Activated T-helper 2 cell treated with anti-CD3 and anti-CD28 coated beads, Interferon-gamma antibody, Interleukin-2, Interleukin-4, amounts not matched to agents 10 μg/mL and 5 μg/mL and 100 μg/mL, durations not matched to agents 14 hours and 24 hours and 36 hours (primary cell): ENCODE results near the gene CACNA1F. TPM values are rescaled to one million over a fixed set of nuclear protein-coding genes. Genes with fewer than 3 reads are reported as not detected.

ENCODE experiments used
- DNase-seq: peaks from one replicate; pipeline ENCODE4 v3.0.0; 2021; ENCODE audit warnings: low spot score
- H3K27ac Mint-ChIP-seq: one replicate; pipeline ENCODE4 v1.8.0; 2021; ENCODE audit warnings: mixed read lengths
- H3K27me3 Mint-ChIP-seq: one replicate; pipeline ENCODE4 v1.8.0; 2021; ENCODE audit warnings: low read depth, mixed read lengths
- H3K36me3 Mint-ChIP-seq: one replicate; pipeline ENCODE4 v1.8.0; 2021; ENCODE audit warnings: low read depth, mixed read lengths
- H3K4me1 Mint-ChIP-seq: one replicate; pipeline ENCODE4 v1.8.0; 2021; ENCODE audit warnings: low read depth, mixed read lengths
- H3K4me3 Mint-ChIP-seq: one replicate; pipeline ENCODE4 v1.8.0; 2021; ENCODE audit warnings: low read depth, mild to moderate bottlenecking, moderate library complexity, mixed read lengths
- H3K9me3 Mint-ChIP-seq: one replicate; pipeline ENCODE4 v1.8.0; 2021; ENCODE audit warnings: mixed read lengths
- intact Hi-C: fragments of 100-400 bp; cut with micrococcal nuclease; formaldehyde crosslinking; loops from one replicate; pipeline ENCODE4 v1.15.1; 2023
- total RNA-seq: library from RNA; stranded (reverse); gene quantifications from 2 replicates; pipeline ENCODE4 v1.2.3, GENCODE V29; 2022

CACNA1F gene
- total RNA-seq, 1 donor from 2014 or later = 0.23 TPM

DNA sequence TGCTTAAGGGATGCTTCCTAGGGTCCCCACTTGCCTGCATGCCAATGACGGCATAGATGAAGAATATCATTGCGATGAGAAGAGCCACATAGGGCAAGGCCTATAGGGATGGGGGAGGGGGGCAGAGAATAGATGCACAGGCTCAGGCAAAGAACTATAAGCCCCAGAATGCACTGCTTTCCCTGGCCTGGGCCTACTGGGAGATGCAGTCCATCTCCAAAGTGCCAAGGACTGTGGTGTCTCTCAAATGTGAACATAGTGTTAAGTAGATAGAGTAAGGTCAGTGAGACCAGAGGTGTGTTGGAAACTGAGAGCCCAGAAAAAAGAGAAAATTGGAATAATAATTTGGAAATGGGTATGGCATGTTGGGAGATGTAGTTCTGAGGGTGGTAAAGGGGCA is 20.9 kb downstream of the CACNA1F start:
- DNase-seq = no peak
- intact Hi-C loops = no loop called here
- H3K4me1 Mint-ChIP-seq = no peaks in the 10 kb centered on the region
- H3K27ac Mint-ChIP-seq = no peak overlapping the region
- H3K27me3 Mint-ChIP-seq = no peaks in the 10 kb centered on the region
- H3K4me3 Mint-ChIP-seq = no peak overlapping the region
- no peaks in the 10 kb centered on the region for H3K9me3 Mint-ChIP-seq
- no peaks in the 10 kb centered on the region for H3K36me3 Mint-ChIP-seq

GRCh38 chrX:49211074-49211473 is 22.1 kb downstream of the CACNA1F start:
- H3K36me3 Mint-ChIP-seq = no peaks in the 10 kb centered on the region
- no peak overlapping the region for H3K4me3 Mint-ChIP-seq
- no peaks in the 10 kb centered on the region for H3K27me3 Mint-ChIP-seq
- no peaks in the 10 kb centered on the region for H3K9me3 Mint-ChIP-seq
- no peak for DNase-seq
- intact Hi-C loops = no loop called here
- no peak overlapping the region for H3K27ac Mint-ChIP-seq
- no peaks in the 10 kb centered on the region for H3K4me1 Mint-ChIP-seq

DNA sequence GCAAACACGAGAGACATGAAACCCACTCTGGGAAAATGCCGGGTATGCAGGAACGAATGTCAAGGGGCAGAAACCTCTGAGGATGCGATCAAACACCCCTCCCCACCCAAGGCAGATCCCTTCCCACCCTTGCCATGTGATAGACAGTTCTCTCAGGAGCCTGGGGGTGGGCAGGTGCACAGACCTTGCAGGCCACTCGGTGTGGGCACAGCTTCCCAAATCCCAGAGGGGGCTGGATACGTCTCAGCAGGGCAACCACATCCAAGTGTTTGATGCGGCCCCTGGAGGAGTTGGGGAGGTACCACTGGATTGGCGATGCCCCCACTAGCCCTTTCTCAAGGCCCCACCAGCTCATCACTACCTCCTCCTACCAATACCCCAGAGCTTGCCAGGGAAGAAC is 22.7 kb downstream of the CACNA1F start:
- no peak overlapping the region for H3K27ac Mint-ChIP-seq

GRCh38 chrX:49209434-49210251 is 23.5 kb downstream of the CACNA1F start:
- Mint-ChIP-seq H3K27me3 (no peaks in the 10 kb centered on the region), H3K27ac (no peak overlapping the region), H3K4me1 (no peaks in the 10 kb centered on the region), H3K4me3 (no peak overlapping the region), H3K9me3 (no peaks in the 10 kb centered on the region), H3K36me3 (no peaks in the 10 kb centered on the region)
- no peak for DNase-seq
- intact Hi-C loops = no loop called here

More for the DNA sequence above, 22.7 kb downstream of the CACNA1F start:
- no peak overlapping the region for H3K4me3 Mint-ChIP-seq
- no peaks in the 10 kb centered on the region for H3K36me3 Mint-ChIP-seq
- H3K27me3 Mint-ChIP-seq = no peaks in the 10 kb centered on the region
- intact Hi-C loops = no loop called here
- H3K9me3 Mint-ChIP-seq = no peaks in the 10 kb centered on the region
- H3K4me1 Mint-ChIP-seq = no peaks in the 10 kb centered on the region
- DNase-seq = no peak

DNA sequence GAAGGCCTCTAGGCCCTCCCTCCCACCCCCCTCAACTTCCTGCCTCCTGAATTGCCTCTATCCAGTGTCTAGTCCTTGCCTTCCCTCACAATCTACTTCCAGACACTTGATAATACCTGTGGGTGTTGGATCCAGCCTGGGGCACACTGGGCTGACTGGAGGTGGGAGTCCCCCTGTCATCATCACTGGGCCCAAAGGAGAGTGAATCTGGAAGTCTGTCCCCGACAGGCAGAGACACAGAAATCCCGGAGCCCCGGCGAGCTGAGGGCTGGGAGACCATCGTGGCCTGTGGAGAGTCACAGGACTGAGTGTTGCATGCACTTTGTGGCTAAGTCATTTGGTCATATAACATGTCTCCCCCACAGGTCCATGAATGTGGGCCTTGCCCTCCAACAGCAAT is 24.7 kb downstream of the CACNA1F start:
- H3K9me3 Mint-ChIP-seq = no peaks in the 10 kb centered on the region
- H3K36me3 Mint-ChIP-seq = no peaks in the 10 kb centered on the region
- no peaks in the 10 kb centered on the region for H3K27me3 Mint-ChIP-seq
- intact Hi-C loops = no loop called here
- no peak overlapping the region for H3K27ac Mint-ChIP-seq
- DNase-seq = no peak
- H3K4me1 Mint-ChIP-seq = no peaks in the 10 kb centered on the region
- no peak overlapping the region for H3K4me3 Mint-ChIP-seq

DNA sequence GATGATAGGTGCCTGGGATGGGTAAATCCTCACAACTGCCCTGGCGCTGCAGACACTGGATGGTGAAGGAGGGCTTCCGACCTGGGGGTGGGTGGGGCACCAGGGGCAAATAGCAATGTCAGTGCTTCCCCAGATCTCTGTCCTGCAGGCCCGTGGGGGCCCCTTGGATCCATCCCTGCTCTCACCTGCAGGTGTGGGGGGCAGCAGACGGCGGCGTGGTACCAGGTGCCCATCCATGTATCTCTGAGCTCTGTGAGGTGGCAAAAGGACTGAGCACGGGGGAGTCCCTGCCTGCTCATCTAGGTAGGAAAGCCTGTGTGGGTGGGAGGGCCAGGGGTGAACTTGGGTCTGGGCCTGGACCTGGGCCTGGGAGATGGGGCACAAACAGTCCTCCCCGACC is 26.6 kb downstream of the CACNA1F start:
- H3K27me3 Mint-ChIP-seq = no peaks in the 10 kb centered on the region
- H3K4me1 Mint-ChIP-seq = no peaks in the 10 kb centered on the region
- intact Hi-C loops = no loop called here
- H3K36me3 Mint-ChIP-seq = no peaks in the 10 kb centered on the region
- H3K27ac Mint-ChIP-seq = no peak overlapping the region
- DNase-seq = no peak
- no peak overlapping the region for H3K4me3 Mint-ChIP-seq
- no peaks in the 10 kb centered on the region for H3K9me3 Mint-ChIP-seq

- no peaks in the 10 kb centered on the region for H3K9me3 Mint-ChIP-seq
- no peak for DNase-seq
- intact Hi-C loops = no loop called here
- H3K27me3 Mint-ChIP-seq = no peaks in the 10 kb centered on the region
- H3K36me3 Mint-ChIP-seq = no peaks in the 10 kb centered on the region
- no peak overlapping the region for H3K27ac Mint-ChIP-seq
- no peak overlapping the region for H3K4me3 Mint-ChIP-seq
- H3K4me1 Mint-ChIP-seq = peaks cover 3% of the 10 kb centered on the region
Measured at GRCh38 chrX:49205443-49205842, 27.7 kb downstream of the CACNA1F start.

- H3K27ac Mint-ChIP-seq = no peak overlapping the region
- intact Hi-C loops = no loop called here
- H3K36me3 Mint-ChIP-seq = no peaks in the 10 kb centered on the region
Measured at GRCh38 chrX:49204709-49205108, 28.4 kb downstream of the CACNA1F start.

GRCh38 chrX:49204017-49204416 is 29.1 kb downstream of the CACNA1F start:
- H3K4me1 Mint-ChIP-seq = peaks cover 4% of the 10 kb centered on the region
- H3K9me3 Mint-ChIP-seq = no peaks in the 10 kb centered on the region
- H3K4me3 Mint-ChIP-seq = no peak overlapping the region
- no peak overlapping the region for H3K27ac Mint-ChIP-seq
- no peaks in the 10 kb centered on the region for H3K36me3 Mint-ChIP-seq
- intact Hi-C loops = no loop called here
- no peak for DNase-seq
- no peaks in the 10 kb centered on the region for H3K27me3 Mint-ChIP-seq

More at GRCh38 chrX:49204709-49205108, 28.4 kb downstream of the CACNA1F start:
- H3K27me3 Mint-ChIP-seq = no peaks in the 10 kb centered on the region
- H3K4me3 Mint-ChIP-seq = no peak overlapping the region
- DNase-seq = no peak
- peaks cover 3% of the 10 kb centered on the region for H3K4me1 Mint-ChIP-seq
- no peaks in the 10 kb centered on the region for H3K9me3 Mint-ChIP-seq

DNA sequence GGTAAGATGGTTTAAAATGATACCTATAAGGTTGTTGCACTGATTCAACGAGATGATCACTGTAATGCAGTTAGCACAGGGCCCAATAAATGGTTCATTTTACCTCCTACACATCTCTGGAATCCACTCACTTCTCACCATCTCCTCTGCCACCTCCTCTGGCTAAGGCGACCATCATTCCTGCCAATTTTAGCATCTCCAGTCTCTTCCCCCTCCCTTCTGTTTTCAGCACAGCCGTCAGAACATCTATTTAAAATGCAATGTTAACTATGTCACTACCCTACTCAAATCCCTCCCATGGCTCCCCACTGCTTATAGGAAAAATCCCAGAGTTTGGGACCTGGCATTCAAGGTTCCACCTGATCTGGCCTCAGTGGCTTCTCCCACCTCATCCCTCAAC is 29.6 kb downstream of the CACNA1F start:
- Mint-ChIP-seq H3K27me3 (no peaks in the 10 kb centered on the region), H3K27ac (no peak overlapping the region), H3K4me1 (peaks cover 8% of the 10 kb centered on the region), H3K4me3 (no peak overlapping the region), H3K36me3 (no peaks in the 10 kb centered on the region), H3K9me3 (no peaks in the 10 kb centered on the region)
- no peak for DNase-seq
- intact Hi-C loops = no loop called here

DNA sequence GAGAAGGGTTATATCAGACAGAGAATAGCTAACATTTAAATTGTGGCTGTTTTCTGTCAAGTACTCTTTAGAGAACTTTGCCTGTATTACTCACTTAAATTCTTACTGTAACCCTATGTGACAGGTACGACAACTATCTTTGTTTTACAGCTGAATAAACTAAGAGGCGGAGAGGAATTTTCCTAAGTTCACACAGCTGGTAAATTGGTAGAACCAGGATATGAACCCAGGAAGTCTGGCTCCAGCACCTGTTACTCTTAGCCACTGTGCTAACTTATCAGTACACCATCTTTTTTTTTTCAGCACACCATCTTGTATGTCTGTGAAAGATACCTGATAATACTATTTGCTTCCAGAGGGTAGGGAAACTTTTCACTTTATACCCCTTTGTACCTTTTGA is 31.1 kb downstream of the CACNA1F start:
- intact Hi-C loops = no loop called here
- peaks cover 14% of the 10 kb centered on the region for H3K4me1 Mint-ChIP-seq
- no peaks in the 10 kb centered on the region for H3K36me3 Mint-ChIP-seq
- no peak overlapping the region for H3K4me3 Mint-ChIP-seq
- H3K9me3 Mint-ChIP-seq = no peaks in the 10 kb centered on the region
- H3K27me3 Mint-ChIP-seq = no peaks in the 10 kb centered on the region
- no peak overlapping the region for H3K27ac Mint-ChIP-seq
- no peak for DNase-seq

DNA sequence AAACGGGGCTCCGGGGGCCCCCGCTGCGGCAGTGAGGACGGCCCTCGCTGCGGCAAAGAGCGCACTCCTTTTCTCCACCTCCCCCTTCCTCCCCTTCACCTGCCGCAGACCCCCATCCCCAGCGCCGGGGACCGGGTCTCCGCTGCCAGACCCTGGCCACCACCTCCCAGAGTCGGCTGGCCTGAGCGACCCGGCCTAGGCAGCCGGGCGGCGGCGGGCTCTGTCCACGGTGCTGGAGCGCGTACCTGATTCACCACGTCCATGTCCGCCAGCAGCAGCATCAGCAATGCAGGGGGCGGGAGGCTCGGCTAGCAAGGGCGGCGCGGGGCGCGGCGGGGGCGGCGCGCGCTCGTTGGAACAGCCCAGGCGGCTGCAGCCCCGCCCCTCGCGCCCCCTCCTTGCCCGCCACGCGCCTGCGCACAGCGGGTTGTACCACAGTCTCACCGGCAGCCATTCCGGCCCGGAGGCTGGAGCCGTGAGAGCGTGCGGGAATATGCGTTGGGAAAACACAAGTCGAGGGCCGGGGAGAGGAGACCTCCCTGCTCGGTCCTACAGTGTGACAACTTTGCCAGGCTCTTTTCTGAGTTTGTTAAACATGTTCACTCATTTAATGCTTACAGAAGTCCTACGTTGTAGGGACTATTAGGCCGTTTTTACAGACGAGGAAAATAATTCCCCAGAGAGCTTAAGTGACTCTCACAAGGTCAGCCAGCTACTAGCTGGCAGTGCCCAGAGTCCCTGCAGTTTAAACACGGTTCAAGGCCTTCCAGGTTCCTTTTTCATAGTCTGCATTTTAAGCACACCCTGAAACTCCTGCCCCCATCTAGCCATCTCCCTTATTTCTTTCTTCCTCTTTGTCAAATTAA is 33.0 kb downstream of the CACNA1F start, which contains the start of gene SYP:
SYP (minus strand) TSS at position 288 of the 866 bp plus-strand sequence; CDS start at position 281, 7 bp downstream.
- Mint-ChIP-seq H3K4me3 (peak within 1 kb of the TSS; percentile 61), H3K4me1 (peaks cover 14% of the 10 kb centered on the region), H3K27me3 (no peaks in the 10 kb centered on the region), H3K36me3 (no peaks in the 10 kb centered on the region), H3K9me3 (no peaks in the 10 kb centered on the region), H3K27ac (peak within 1 kb of the TSS; percentile 28)
- intact Hi-C loops = loop anchor here (2.0 kb wide), 1 partner anchor 69 kb away; the partner anchor contains the start of gene PPP1R3F
- peak; percentile 82 for DNase-seq

- Mint-ChIP-seq H3K27ac (no peak overlapping the region), H3K27me3 (no peaks in the 10 kb centered on the region), H3K9me3 (no peaks in the 10 kb centered on the region), H3K4me1 (peaks cover 14% of the 10 kb centered on the region), H3K4me3 (peak overlapping the region; percentile 61), H3K36me3 (no peaks in the 10 kb centered on the region)
- intact Hi-C loops = no loop called here
- no peak for DNase-seq
Measured at GRCh38 chrX:49199315-49199595, 33.9 kb downstream of the CACNA1F start.
